BJ (cell line): ENCODE measurements around the gene CEND1. TPM values are rescaled to one million over a fixed set of nuclear protein-coding genes. Genes with fewer than 3 reads are reported as not detected.

ENCODE experiments used
- CTCF ChIA-PET: fragments of 350-600 bp; formaldehyde crosslinking; extraction: SDS; loops from one replicate; lab custom pipeline; 2021; ENCODE audit warnings: antibody characterized with exemption, inconsistent platforms; lab: Yijun Ruan, JAX
- POLR2A ChIA-PET: fragments of 300-600 bp; sonication (Branson Sonifier 250); formaldehyde crosslinking; extraction: SDS; loops from one replicate; lab custom pipeline; 2021; ENCODE audit warnings: antibody characterized with exemption; lab: Charles Lee
- DNase-seq: peaks from one replicate; pipeline ENCODE4 v3.0.0-alpha.2; 2011; ENCODE audit warnings: low read depth
- H3K27me3 ChIP-seq: 2 replicates; pipeline ENCODE4 v1.6.0; 2011; ENCODE audit warnings: low read length; ENCODE audit not compliant: control insufficient read depth, insufficient read depth
- H3K36me3 ChIP-seq: 2 replicates; pipeline ENCODE4 v1.5.1; 2011; ENCODE audit warnings: low read length; ENCODE audit not compliant: control insufficient read depth, insufficient read depth
- H3K4me3 ChIP-seq: 2 replicates; pipeline ENCODE4 v1.5.1; 2011; ENCODE audit warnings: low read depth, mild to moderate bottlenecking, control low read depth, low read length
- CTCF ChIP-seq: IDR thresholded peaks from 2 replicates; pipeline ENCODE4 v1.5.1; 2011; ENCODE audit warnings: low read depth, mild to moderate bottlenecking, control low read depth, inconsistent platforms, low read length, moderate library complexity; ENCODE audit not compliant: insufficient read depth
- polyA minus RNA-seq: library from RNA; depleted of rRNA, polyadenylated mRNA; stranded (reverse); fragments of >200 nt; gene quantifications from 2 replicates; pipeline ENCODE4 v1.2.3, GENCODE V29; 2011; rRNA and poly(A)+ RNA removed
- polyA plus RNA-seq: library from polyadenylated mRNA; depleted of rRNA; stranded (reverse); fragments of >200 nt; gene quantifications from 2 replicates; pipeline ENCODE4 v1.2.3, GENCODE V29; 2011; rRNA removed

CEND1 gene
- polyA plus RNA-seq (0.23 and 0.25 TPM in 2 replicates), polyA minus RNA-seq (0.26 TPM in 1 of 2 replicates, not detected in the other)

- Histone ChIP-seq H3K36me3 (peaks cover 2% of the 10 kb centered on the region), H3K4me3 (peak within 1 kb of the TSS; percentile 23), H3K27me3 (no peaks in the 10 kb centered on the region)
- POLR2A ChIA-PET: no interaction called here
- CTCF ChIA-PET: no interaction called here
- TF ChIP-seq CTCF: no peak
- no peak for DNase-seq
Observed at GRCh38 chr11:789943-790342, at the start of gene CEND1. TSS of gene CEND1 (minus strand) at chr11:790090. CDS start at chr11:788576, 1,514 bp downstream.

GRCh38 chr11:839280-839623 is 49.4 kb upstream of the CEND1 start:
- ChIA-PET POLR2A (no interaction called here), CTCF (interaction anchor here (0.7 to 1.3 kb wide), 2 partner anchors 20 to 59 kb away, joined by 3 read pairs; no protein-coding TSS in a partner anchor)
- no peak for TF ChIP-seq CTCF
- Histone ChIP-seq H3K36me3 (peaks cover 46% of the 10 kb centered on the region), H3K27me3 (no peaks in the 10 kb centered on the region), H3K4me3 (no peak overlapping the region)
- no peak for DNase-seq

GRCh38 chr11:838441-839279 is 48.8 kb upstream of the CEND1 start:
- Histone ChIP-seq H3K4me3 (no peak overlapping the region), H3K27me3 (no peaks in the 10 kb centered on the region), H3K36me3 (peaks cover 46% of the 10 kb centered on the region)
- ChIA-PET CTCF (interaction anchor here (0.7 to 1.3 kb wide), 3 partner anchors 9 to 60 kb away, joined by 3 read pairs; no protein-coding TSS in a partner anchor), POLR2A (no interaction called here)
- no peak for DNase-seq
- TF ChIP-seq CTCF: peak; percentile 31

GRCh38 chr11:837990-838307 is 48.1 kb upstream of the CEND1 start:
- Histone ChIP-seq H3K36me3 (peaks cover 46% of the 10 kb centered on the region), H3K27me3 (no peaks in the 10 kb centered on the region), H3K4me3 (no peak overlapping the region)
- no peak for DNase-seq
- no peak for TF ChIP-seq CTCF
- ChIA-PET POLR2A (no interaction called here), CTCF (interaction anchor here (1.3 kb wide), 1 partner anchor 9 kb away, joined by 3 read pairs; no protein-coding TSS in a partner anchor)

- TF ChIP-seq CTCF: no peak
- POLR2A ChIA-PET: no interaction called here
- H3K36me3 ChIP-seq: peaks cover 46% of the 10 kb centered on the region
- H3K4me3 ChIP-seq: no peak overlapping the region
- DNase-seq: no peak
- CTCF ChIA-PET: interaction anchor here (1.3 kb wide), 1 partner anchor 8 kb away, joined by 3 read pairs; no protein-coding TSS in a partner anchor
- H3K27me3 ChIP-seq: no peaks in the 10 kb centered on the region
Observed at GRCh38 chr11:837189-837989, 47.5 kb upstream of the CEND1 start.
